GM19468 (cell line): ENCODE results near the gene TIMP3.
"Not testable (repeated sequence)": the region's sequence is repeated elsewhere in the genome, so short reads cannot be mapped to it uniquely, and the experiment has no call there.

Experiments
- ATAC-seq: cut with Tn5 transposase; IDR thresholded peaks from one replicate; pipeline ENCODE4 v1.9.1; 2021; ENCODE audit warnings: mild to moderate bottlenecking, moderate library complexity, moderate number of reproducible peaks; ENCODE audit not compliant: unreplicated experiment; ENCODE audit errors: extremely low read depth

Gene TIMP3

GRCh38 chr22:32849501-32849900 lies 48.0 kb downstream of the TIMP3 start:
- no peak for ATAC-seq

- no peak for ATAC-seq
These were observed 48.7 kb downstream of the TIMP3 start for GRCh38 chr22:32850157-32850556.

GRCh38 chr22:32850591-32851517 lies 49.3 kb downstream of the TIMP3 start:
- no peak for ATAC-seq

- ATAC-seq: no peak
These were observed 51.1 kb downstream of the TIMP3 start for GRCh38 chr22:32852395-32853251.

- ATAC-seq: no peak
These were observed 52.2 kb downstream of the TIMP3 start for GRCh38 chr22:32853662-32854061.

- no peak for ATAC-seq
These were observed 52.9 kb downstream of the TIMP3 start for GRCh38 chr22:32854351-32854804.

GRCh38 chr22:32855045-32855756 lies 53.7 kb downstream of the TIMP3 start:
- ATAC-seq: no peak

GRCh38 chr22:32858121-32858703 lies 56.7 kb downstream of the TIMP3 start:
- no peak for ATAC-seq

- ATAC-seq: no peak
These were observed 57.5 kb downstream of the TIMP3 start for GRCh38 chr22:32858957-32859356.

GRCh38 chr22:32859743-32860142 lies 58.2 kb downstream of the TIMP3 start:
- no peak for ATAC-seq

GRCh38 chr22:32861330-32861729 lies 59.8 kb downstream of the TIMP3 start:
- no peak for ATAC-seq

GRCh38 chr22:32862083-32862482 lies 60.6 kb downstream of the TIMP3 start:
- no peak for ATAC-seq

- ATAC-seq: no peak
These were observed 61.6 kb downstream of the TIMP3 start for GRCh38 chr22:32862936-32863661.

- ATAC-seq: no peak
These were observed 62.5 kb downstream of the TIMP3 start for GRCh38 chr22:32864041-32864440.

GRCh38 chr22:32864596-32864995 lies 63.1 kb downstream of the TIMP3 start:
- ATAC-seq: no peak

- ATAC-seq: no peak
These were observed 65.4 kb downstream of the TIMP3 start for GRCh38 chr22:32866953-32867352.

GRCh38 chr22:32868946-32869345 lies 67.4 kb downstream of the TIMP3 start:
- ATAC-seq: no peak

GRCh38 chr22:32870474-32870873 lies 69.0 kb downstream of the TIMP3 start:
- no peak for ATAC-seq

GRCh38 chr22:32873604-32874003 lies 72.1 kb downstream of the TIMP3 start:
- not testable (repeated sequence) for ATAC-seq
